HFFc6 (cell line): Measurements from ENCODE around the gene PTPRK. TPM values are rescaled to one million over a fixed set of nuclear protein-coding genes. Genes with fewer than 3 reads are reported as not detected.
A peak's percentile ranks its signal among the peaks of the same experiment; 100 is the strongest.

Experiments
- DNase-seq: peaks from one replicate; pipeline ENCODE4 v3.0.0-alpha.2; 2018
- H3K27ac Mint-ChIP-seq: 2 replicates; pipeline ENCODE4 v1.8.0; 2020; ENCODE audit warnings: mild to moderate bottlenecking, mixed read lengths
- H3K27me3 Mint-ChIP-seq: 2 replicates; pipeline ENCODE4 v1.8.0; 2021; ENCODE audit warnings: mild to moderate bottlenecking, moderate library complexity, mixed read lengths; ENCODE audit not compliant: insufficient read depth
- H3K36me3 Mint-ChIP-seq: 2 replicates; pipeline ENCODE4 v1.8.0; 2021; ENCODE audit warnings: low read depth, mixed read lengths
- H3K4me1 Mint-ChIP-seq: 2 replicates; pipeline ENCODE4 v1.8.0; 2020; ENCODE audit warnings: low read depth, mixed read lengths
- H3K4me3 Mint-ChIP-seq: 2 replicates; pipeline ENCODE4 v1.8.0; 2020; ENCODE audit warnings: mild to moderate bottlenecking, moderate library complexity, mixed read lengths
- H3K9me3 Mint-ChIP-seq: 2 replicates; pipeline ENCODE4 v1.8.0; 2020; ENCODE audit warnings: mild to moderate bottlenecking, mixed read lengths
- total RNA-seq, 6 experiments: library from RNA; stranded (reverse); fragmentation: NEBNext Ultra II Directional; extraction: Animal tissue kit (Norgen Biotek cat#: 25700); gene quantifications; 2 replicates in 1 of 6; 3 replicates in 5 of 6; pipeline ENCODE4 v1.2.3, GENCODE V29; 2021
- TF ChIP-seq, protein P1 (sequence below): fragments of 200-600 bp; sonication (generic); IDR thresholded peaks from 2 replicates; pipeline ENCODE4 v1.5.0; 2021; ENCODE audit warnings: antibody characterized with exemption, mild to moderate bottlenecking

Gene PTPRK
- total RNA-seq, 6 experiments from 2014 or later: 92.8 to 104 (median 97.3) TPM

DNA sequence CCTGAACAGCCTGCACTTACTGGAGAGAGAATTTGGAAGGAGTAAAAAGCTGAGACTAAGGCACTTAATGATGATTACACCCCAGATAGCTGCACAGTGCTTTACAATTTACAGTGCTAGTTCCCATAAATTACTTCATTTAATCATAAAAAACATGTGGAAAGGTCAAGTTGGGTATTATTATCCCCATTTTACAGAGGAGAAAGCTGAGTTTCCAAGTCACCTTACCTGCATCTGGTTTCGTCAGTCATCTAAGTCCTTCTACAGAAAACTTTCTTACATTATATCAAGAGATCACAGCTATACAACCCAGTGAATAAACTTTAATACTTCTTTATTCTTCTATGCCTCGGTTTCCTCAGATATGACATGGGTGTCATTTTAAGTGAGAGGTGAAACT is 3.3 kb downstream of the PTPRK start:
- Mint-ChIP-seq H3K27ac (no peak overlapping the region), H3K36me3 (peaks cover 5% of the 10 kb centered on the region; the same call in 1 of the 2 replicates)

DNA sequence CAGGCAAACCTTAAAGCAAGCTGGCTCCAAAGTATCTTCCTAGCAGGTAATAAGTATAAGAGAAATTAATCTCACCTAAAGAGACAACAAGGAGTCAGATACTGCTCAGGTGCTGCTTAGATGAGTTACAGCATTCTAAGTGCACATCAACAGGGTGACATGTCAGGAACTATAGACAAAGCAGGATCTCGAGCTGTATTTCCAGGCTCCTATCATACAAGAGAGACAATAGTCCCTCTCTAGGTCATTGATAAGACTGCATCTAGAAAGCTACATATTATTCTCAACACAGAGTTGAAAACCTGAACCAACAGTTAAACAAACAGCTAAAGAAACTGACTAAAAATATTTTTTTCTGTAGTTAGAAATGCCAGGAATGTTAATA is 3.9 kb downstream of the PTPRK start:
- H3K4me3 Mint-ChIP-seq: peak overlapping the region; percentile 100
- H3K27ac Mint-ChIP-seq: peak overlapping the region; percentile 54
- H3K36me3 Mint-ChIP-seq: peaks cover 5% of the 10 kb centered on the region; the same call in 1 of the 2 replicates
- DNase-seq: peak; percentile 39
- no peaks in the 10 kb centered on the region for H3K27me3 Mint-ChIP-seq
- no peaks in the 10 kb centered on the region for H3K9me3 Mint-ChIP-seq
- peaks cover 70% of the 10 kb centered on the region for H3K4me1 Mint-ChIP-seq
- TF ChIP-seq, protein P1, sequence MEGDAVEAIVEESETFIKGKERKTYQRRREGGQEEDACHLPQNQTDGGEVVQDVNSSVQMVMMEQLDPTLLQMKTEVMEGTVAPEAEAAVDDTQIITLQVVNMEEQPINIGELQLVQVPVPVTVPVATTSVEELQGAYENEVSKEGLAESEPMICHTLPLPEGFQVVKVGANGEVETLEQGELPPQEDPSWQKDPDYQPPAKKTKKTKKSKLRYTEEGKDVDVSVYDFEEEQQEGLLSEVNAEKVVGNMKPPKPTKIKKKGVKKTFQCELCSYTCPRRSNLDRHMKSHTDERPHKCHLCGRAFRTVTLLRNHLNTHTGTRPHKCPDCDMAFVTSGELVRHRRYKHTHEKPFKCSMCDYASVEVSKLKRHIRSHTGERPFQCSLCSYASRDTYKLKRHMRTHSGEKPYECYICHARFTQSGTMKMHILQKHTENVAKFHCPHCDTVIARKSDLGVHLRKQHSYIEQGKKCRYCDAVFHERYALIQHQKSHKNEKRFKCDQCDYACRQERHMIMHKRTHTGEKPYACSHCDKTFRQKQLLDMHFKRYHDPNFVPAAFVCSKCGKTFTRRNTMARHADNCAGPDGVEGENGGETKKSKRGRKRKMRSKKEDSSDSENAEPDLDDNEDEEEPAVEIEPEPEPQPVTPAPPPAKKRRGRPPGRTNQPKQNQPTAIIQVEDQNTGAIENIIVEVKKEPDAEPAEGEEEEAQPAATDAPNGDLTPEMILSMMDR: peak; percentile 65

More for the DNA sequence above, 3.3 kb downstream of the PTPRK start:
- Mint-ChIP-seq H3K27me3 (no peaks in the 10 kb centered on the region), H3K9me3 (no peaks in the 10 kb centered on the region), H3K4me1 (peaks cover 70% of the 10 kb centered on the region), H3K4me3 (peak overlapping the region; percentile 100)
- no peak for DNase-seq
- TF ChIP-seq, protein P1: no peak

DNA sequence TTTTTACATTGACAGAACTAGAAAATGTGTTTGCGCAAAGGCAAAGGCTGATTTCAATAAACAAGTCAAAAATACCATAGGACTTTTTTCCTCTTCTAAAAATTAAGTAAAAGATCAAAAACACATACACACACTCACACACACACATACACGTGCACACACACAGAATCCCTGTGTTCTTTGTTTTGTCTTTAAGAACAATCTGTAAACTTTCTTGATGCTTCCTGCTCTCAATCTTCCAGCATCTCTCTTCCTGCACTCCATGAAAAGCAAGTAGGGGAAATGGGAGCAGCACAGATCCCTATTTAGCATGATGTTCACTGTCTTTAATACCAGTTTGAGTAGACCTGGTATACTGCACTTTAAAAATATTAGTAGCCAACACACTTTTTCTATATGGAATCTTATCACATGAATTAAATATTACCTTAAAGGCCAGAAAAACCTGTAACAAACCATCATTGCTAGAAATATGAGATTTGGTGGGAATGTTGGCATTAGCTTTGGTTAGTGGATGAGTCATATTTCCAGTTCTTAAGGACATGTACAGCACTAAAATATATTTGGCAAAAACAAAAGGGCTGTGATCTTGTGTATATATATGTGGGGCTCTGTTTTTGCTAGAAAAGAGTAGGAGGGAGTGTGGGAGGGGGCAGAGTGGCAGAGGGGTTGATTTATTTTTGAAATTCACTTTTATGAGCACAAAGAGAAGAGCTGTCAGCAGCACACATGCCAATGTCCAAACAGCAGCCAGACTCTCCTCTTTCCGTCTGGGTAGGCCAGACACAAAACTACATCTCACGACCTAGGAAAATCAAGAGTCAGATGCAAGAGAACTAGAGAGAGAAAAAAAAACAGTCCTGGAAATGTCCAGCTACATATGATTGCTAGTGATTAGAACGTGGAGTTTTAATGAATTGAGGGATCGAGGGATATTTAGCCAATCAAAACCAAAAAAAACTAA is 4.6 kb downstream of the PTPRK start:
- Mint-ChIP-seq H3K9me3 (no peaks in the 10 kb centered on the region), H3K27ac (peak overlapping the region; percentile 54), H3K27me3 (no peaks in the 10 kb centered on the region), H3K4me3 (peak overlapping the region; percentile 100), H3K36me3 (peaks cover 5% of the 10 kb centered on the region; the same call in 1 of the 2 replicates), H3K4me1 (peaks cover 74% of the 10 kb centered on the region)
- no peak for DNase-seq
- TF ChIP-seq, protein P1: no peak

GRCh38 chr6:128513878-128514277 is 6.5 kb downstream of the PTPRK start:
- H3K36me3 Mint-ChIP-seq: peaks cover 5% of the 10 kb centered on the region; the same call in 1 of the 2 replicates
- no peak for DNase-seq
- TF ChIP-seq, protein P1: no peak
- H3K27ac Mint-ChIP-seq: no peak overlapping the region
- H3K4me3 Mint-ChIP-seq: no peak overlapping the region
- H3K4me1 Mint-ChIP-seq: peaks cover 91% of the 10 kb centered on the region
- H3K9me3 Mint-ChIP-seq: no peaks in the 10 kb centered on the region
- no peaks in the 10 kb centered on the region for H3K27me3 Mint-ChIP-seq

DNA sequence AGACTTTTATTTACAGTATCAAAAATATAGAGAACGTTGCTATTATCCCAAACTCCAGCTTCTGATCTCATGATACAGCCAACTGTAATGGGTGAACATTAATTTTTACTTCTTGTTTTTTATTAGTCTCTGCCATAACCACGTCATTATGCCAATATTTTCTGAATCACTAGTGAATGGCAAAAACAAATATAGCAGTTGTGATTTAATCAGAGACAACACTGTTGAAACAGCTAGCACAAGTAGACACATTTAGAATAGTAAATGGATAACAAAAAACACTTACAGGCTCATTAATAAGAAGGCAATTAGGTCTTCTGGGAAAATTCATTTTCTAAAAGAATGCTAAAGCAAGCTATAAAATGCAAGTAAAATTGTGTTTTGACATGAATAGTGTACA is 8.1 kb downstream of the PTPRK start:
- no peaks in the 10 kb centered on the region for H3K36me3 Mint-ChIP-seq
- no peak overlapping the region for H3K4me3 Mint-ChIP-seq
- TF ChIP-seq, protein P1: no peak
- no peak overlapping the region for H3K27ac Mint-ChIP-seq
- peaks cover 91% of the 10 kb centered on the region for H3K4me1 Mint-ChIP-seq
- H3K9me3 Mint-ChIP-seq: no peaks in the 10 kb centered on the region
- no peak for DNase-seq
- no peaks in the 10 kb centered on the region for H3K27me3 Mint-ChIP-seq
